GF-D8 (cell line): ENCODE data around the gene MAP3K4.
"Not testable (repeated sequence)": the region's sequence is repeated elsewhere in the genome, so short reads cannot be mapped to it uniquely, and the experiment has no call there.

Experiments
- DNase-seq: peaks from one replicate; lab custom pipeline; 2025; lab: John Stamatoyannopoulos, UW

MAP3K4 gene

GRCh38 chr6:161082215-161082614 lies 90.6 kb downstream of the MAP3K4 start:
- no peak for DNase-seq

GRCh38 chr6:161085246-161085645 lies 93.7 kb downstream of the MAP3K4 start:
- no peak for DNase-seq

DNA sequence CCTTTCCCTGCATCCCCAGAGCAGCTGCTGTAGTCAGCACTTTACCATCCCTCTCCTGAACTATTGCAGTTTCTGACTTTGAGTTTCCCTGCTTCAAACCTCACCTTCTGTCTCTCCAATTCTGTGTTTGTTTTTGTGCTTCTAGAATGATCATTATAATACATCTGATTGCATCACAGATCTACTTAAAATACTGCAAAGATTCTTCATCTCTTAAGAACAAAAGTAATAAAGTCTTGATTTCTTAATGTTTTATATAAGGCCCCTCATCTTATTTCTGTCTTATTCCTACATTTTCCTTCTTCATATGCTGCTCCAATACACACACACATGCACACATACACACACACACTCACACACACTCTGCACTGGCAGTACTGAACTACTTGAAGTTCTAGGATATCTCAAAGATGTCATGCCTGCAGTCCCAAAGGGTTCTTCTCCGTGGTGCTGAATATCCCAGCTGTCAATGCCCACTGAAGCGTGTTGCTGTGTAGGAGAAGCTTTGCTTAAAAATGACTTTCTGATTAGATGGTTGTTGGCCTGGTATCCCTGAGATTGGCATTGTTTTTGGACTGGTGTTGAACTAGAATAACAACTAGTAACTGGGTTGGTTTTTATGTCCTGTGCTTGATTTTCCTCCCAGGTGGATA lies 97.2 kb downstream of the MAP3K4 start:
- DNase-seq: no peak

DNA sequence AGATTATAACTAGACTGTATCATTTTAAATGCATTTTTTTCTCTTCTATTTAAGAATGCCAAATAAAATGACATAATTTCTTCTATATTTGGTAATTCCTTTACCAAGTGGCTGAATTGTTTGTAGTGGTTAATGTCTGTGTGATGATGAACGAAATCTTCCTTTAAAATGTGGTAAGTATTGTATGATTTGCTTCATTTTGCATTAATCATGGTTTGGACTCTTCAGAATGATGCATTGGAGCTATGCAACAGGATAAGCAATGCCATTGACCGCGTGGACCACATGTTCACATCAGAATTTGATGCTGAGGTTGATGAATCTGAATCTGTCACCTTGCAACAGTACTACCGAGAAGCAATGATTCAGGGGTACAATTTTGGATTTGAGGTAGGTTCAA lies 99.6 kb downstream of the MAP3K4 start:
- no peak for DNase-seq

DNA sequence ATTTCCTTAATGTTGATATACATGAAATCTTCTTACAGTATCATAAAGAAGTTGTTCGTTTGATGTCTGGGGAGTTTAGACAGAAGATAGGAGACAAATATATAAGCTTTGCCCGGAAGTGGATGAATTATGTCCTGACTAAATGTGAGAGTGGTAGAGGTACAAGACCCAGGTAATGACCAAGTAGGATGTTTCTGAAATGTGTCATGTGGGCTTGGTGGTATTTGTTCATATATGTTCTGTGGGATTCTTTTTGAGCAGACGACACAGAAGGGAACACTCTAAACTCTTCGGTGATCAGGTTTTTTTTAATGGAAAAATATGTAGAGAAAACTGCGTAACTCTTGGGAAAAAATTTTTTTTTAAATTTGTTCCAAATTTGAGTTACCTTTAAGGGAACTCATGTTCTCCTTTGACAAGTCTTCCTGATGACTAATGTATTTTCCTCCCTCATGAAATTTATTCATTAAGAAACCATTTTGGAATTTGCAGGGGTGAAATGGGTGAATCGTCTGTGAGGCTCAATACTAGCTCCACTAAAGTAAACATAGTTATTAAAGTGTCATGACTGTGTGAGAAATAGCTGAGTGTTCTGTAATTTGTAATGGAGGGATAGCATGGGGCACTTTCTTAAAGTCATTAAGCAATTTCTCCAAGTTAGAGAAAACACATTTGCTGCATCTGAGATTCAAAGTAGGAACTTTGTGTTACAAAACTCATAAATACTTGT lies 100.6 kb downstream of the MAP3K4 start:
- DNase-seq: no peak

GRCh38 chr6:161094955-161095354 lies 103.4 kb downstream of the MAP3K4 start:
- no peak for DNase-seq

DNA sequence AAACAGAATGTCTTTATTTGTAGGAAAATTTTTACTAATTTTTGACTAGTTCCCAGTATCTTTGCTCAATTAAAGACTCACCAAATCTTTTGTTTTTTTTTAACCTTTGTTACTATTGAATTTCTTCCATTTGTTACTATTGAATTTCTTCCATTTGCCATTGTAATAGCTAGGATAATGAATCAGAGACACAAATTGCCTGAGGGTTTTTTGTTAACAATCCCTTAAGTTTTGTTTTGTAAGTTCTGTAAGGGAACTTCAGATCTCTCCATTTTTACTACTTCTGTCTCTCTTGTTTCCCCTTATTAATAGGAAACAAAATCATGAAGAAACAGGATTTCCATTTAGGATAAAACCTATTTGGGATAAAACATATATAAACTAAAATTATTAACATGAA lies 104.3 kb downstream of the MAP3K4 start:
- DNase-seq: no peak

DNA sequence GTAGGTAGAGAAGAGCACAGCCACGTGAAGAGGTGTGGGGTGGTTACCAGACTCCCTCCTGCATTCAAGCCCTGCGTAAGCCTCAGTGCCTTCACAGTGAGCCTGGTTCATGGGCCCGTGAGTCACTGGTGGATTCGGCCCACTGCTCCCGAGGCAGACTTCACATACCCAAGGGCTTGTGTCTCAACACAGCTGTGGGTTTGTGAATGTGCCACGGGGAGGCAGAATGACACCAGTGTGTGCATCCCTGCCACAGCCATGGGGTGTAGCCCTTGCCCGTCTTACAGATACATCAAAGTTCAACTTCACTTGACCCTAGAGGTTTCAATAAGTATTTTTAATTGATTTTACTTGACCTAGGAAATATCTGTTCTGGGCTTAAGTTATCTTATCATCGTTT lies 108.5 kb downstream of the MAP3K4 start:
- DNase-seq: no peak

DNA sequence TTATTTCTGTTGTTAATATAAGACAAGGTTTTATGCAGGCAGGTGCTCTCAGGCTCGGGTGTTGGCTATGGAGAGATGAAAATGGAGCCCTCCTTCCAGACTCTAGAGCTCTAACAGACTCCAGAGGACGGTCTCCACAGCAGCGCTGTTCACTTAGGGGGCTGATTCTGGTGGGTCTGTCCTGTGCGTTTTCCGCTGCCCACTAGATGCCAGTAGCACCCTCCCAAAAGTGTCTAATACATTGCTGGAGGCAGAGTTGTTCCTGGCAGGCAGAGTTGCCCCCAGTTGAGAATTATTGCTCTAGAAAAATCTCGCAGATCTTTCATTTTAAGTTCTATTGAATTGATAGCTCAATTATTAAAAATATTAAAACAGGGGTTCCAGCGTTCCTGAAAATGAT lies 109.9 kb downstream of the MAP3K4 start:
- DNase-seq: no peak

DNA sequence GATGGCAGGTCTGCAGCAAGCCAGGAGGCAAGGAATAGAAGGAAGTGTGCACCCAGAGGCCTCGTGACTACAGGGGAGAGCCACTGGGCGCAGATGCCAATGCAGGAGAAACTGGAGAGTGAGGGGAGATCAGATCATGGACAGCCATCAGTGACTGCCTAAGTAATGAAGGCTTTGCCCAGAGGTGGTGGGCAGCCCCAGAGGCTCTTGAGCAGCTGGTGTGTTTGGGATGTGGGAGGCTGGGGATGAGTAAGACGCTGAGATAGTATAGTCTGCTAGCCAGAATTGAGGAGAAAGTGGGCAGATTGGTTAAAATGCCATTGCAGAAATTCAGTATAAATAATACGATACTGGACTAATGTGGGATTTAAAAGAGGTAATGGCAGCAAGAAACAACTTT lies 111.9 kb downstream of the MAP3K4 start:
- no peak for DNase-seq

DNA sequence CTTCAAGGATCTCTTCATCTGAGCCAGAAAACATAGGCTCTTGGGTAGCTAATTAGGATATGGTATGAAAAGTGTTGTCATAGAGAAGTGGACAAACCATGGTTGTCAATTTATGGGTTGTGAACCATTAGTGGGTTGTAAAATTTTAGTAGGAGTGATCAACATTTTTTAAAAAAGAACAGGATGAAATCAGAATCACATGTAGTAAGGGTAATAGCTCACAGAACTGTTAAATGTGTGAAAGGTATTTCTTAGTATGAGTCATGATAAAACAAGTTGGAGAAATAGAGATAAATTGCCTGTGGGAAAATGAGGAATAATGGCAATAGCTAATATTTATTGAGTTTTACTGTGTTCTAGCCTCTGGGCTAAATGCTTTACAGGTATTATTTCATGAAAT lies 113.4 kb downstream of the MAP3K4 start:
- DNase-seq: no peak

DNA sequence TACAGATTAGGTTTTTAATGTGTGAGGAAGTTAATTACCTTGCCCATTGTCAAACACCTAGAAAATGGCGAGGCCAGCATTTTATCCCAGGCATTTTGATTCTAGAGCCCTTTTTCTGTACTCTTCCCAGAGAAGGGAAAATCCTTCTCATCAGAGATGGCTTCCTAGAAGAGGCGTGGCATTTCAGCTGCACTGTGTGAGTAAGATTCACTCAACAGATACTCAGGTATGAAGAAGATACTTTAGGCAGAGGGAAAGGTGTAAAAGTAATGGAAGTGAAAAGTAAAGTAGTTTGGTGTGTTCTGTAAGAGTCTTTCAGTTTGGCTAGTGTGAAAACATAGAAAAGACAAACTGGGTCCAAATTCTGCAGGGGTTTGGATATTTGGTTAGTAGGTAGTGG lies 113.8 kb downstream of the MAP3K4 start:
- no peak for DNase-seq

GRCh38 chr6:161107779-161108730 lies 116.5 kb downstream of the MAP3K4 start:
- no peak for DNase-seq

DNA sequence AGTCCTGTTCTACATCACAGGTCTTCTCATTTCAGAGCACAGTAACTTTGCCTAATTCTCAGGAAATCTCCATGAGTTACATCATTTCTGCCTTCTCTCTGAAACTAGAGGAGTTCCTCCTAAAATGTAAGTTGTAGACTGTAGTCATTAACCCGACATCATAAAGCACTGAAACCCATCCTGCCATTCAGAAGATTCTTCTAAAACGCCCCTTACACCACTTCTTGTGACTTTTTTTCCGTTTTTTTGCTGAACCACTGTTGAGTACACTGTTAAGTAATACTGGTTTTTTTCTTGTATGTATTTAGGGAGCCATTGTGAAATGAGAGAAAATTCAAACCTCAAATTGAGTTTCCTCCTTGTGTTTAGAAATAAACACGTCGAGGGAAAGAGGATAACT lies 117.3 kb downstream of the MAP3K4 start:
- no peak for DNase-seq

- no peak for DNase-seq
Observed at GRCh38 chr6:161109366-161109765, 117.8 kb downstream of the MAP3K4 start.

DNA sequence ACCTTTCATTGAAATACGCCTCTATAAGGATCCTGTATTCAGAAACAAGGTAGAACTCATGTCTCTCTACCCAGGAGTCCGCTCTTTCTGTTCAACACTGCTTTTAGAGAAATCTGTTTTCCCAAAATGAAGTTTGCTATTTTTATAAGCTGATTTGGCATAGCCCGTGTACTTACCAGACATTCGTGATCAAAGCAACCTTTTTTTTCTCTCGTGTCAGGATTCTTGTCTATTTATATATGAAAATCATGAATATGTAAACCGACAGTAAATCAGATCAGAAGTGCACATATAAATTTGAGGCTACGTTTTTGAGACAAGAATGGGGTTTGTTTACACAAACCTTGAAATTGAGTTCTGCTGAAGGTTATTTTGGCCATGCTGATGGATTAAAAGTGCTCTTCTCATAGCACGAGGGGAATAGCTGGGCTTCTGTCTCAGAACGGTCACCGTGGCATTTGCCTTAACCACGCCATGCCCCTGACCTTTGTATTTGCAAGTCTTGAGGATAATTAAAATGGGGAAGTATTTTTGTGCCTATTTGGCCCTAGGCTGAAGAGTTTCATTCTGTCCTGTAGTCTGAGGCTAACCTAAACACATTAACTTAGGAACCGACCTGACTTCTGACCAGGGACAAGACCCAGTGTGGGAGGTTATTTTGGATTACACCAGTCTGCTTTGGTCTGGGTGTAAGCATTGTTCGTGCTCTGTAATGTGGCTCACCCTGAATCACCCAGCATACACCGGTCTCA lies 118.6 kb downstream of the MAP3K4 start:
- no peak for DNase-seq

DNA sequence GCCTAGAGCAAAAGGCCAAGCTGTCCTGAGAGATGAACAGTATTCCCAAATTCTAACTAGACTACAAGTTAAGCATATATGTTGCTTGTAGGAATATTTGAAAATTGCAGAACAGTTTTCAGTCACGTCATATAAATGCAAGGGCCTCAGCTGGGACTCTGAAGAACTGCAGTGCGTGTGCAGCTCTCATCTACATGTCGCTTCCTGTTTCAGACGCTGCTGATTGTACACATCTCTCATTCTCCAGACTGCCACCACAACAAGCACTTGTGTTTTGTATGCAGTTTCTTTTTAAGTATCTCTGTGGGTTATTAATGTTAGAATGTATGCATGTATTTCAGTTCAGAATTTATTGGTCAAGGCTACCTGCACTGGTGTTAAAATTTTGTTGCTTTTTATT lies 119.7 kb downstream of the MAP3K4 start:
- DNase-seq: no peak

GRCh38 chr6:161115468-161115867 lies 123.9 kb downstream of the MAP3K4 start:
- DNase-seq: no peak

- no peak for DNase-seq
Observed at GRCh38 chr6:161116554-161116953, 125.0 kb downstream of the MAP3K4 start.

GRCh38 chr6:161117308-161117707 lies 125.7 kb downstream of the MAP3K4 start:
- no peak for DNase-seq

DNA sequence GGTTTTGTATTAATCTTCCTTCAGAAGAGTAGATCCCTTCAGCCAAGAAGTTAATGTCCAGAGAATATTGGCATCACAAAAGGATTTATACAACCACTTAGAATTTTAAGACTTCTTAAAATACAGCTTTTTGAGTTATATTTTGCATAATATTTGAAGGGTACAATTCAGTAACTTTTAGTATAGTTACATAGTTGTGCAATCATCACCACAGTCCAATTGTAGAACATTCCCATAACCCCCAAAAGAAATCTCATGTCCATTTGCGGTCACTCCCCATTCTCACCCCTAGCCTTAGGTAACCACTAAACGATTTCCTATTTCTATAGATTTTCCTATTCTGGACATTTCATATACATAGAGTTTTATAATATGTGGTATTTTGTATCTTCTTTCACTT lies 126.4 kb downstream of the MAP3K4 start:
- no peak for DNase-seq

DNA sequence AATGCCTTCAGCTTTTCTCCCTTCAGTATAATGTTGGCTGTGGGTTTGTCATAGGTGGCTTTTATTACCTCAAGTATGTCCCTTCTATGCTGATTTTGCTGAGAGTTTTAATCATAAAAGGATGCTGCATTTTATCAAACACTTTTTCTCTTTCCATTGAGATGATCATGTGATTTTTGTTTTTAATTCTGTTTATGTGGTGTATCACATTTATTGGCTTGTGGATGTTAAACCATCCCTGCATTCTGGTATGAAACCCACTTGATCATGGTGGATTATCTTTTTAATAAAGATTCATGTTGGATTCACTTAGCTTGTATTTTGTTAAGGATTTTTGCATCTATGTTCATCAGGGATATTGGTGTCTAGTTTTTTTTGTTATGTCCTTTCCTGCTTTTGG lies 131.8 kb downstream of the MAP3K4 start:
- DNase-seq: not testable (repeated sequence)
